ENCODE data around the gene PC.

GRCh38 chr11:66868726-66869566 is 89.2 kb downstream of the PC start:
- no peak for TF ChIP-seq CTCF (IDR thresholded peaks at IDR 0.05)
- TF ChIP-seq POLR2A (IDR thresholded peaks at IDR 0.05): no peak

Data from lower leg skin (tissue), 3 donors.